NOMO-1 treated with DMSO at 0.1 percent for 48 hours (cell line): ENCODE measurements around the gene SHMT1.
"Not testable (repeated sequence)": the region's sequence is repeated elsewhere in the genome, so short reads cannot be mapped to it uniquely, and the experiment has no call there.

ENCODE experiments used
- DNase-seq: peaks from one replicate; lab custom pipeline; 2025; ENCODE audit not compliant: unreplicated experiment; lab: John Stamatoyannopoulos, UW

Gene SHMT1

DNA sequence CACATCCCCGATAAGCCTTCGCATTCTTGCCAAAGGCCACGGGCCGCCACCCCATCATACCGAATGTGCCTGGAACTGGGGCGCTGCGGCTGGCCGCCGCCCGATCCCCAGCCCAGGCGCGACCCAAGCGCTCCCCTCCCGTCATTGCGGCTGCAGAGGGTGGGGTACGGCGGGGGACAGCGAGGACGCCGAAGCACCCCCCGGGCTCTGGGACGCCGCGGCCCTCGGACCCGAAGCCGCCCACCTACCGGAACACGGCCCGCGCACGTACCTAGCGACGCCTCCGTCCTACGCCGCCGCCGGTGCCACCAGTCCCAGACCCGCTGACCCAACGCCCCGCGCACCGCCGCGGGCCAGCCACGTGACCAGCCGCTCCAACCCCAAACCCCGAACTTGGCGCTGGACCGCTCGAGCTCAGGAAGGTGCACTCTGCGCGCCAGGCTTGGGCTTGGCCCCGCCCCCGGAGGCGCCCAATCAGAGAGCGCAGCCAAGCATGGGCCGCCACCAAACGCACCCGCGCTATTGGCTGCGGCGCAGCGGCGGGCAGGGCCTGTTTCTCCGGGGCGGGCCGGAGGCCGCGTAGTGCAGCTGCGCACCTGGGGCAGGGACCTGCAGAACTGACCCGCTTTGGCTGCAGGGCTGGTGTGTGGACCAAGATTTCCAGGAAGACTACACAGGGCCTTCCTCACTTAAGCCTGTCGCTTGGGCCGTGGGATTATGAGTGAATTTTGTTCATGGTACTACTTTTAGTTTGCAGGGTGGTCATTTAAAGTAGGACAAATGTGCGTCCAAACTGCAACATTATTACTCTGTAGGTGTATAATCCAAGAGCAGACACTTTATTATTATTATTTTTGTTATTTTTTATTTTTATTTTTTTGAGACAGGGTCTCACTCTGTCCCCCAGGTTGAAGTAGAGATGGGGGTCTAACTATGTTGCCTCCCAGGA, at the start of gene SHMT1:
Gene SHMT1, minus strand, starts transcription at position 450 of the 949 bp plus-strand sequence. CDS start 7,569 bp downstream, outside the sequence.
- DNase-seq, result peak; percentile 87

DNA sequence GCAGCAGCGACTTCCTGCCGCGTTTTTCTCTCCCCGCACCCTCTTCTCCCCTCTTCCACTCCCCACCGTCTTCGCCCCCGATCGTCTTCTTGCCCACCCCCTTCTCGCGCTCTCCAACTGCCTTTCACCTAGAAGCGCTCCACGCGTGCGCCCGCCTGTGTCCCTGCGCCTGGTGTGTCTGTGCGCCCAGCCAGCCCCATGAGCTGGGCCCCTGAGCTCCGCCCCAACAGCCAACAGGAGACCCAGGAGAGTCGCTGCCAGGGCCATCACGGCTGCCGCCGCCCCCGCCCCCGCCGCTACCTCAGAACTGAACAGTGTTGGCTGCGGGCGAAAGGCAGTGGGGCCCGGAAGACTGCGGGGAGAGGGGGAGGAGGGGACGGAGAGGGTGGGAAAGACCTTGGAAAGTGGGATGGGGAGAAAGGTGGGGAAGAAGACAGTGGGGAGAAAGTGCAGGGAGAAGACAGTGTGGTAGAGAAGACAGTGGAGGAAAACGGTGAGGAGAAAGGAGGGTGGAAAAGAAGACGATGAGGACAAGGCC, 48.7 kb upstream of the SHMT1 start:
- DNase-seq, result not testable (repeated sequence)

DNA sequence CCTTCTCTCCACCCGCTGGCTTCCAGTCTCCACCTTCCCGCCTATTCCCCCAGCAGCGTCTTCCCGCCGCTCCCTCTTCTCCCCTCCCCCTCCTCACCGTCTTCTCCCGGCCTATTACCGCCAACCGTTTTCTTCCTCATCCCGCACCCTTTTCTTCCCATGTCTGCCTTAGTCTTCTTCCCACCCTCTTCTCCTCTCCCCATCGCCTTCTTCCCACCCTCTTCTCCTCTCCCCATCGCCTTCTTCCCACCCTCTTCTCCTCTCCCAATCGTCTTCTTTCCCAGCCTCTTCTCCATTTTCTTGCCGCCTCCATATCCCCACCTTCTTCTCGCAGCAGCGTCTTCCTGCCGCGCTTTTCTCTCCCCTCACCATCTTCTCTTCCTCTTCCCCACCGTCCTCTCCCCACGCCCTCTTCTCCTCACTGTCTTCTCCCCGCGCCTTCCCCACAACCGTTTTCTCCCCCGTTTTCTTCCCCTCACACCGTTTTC, 48.1 kb upstream of the SHMT1 start:
- not testable (repeated sequence) for DNase-seq

DNA sequence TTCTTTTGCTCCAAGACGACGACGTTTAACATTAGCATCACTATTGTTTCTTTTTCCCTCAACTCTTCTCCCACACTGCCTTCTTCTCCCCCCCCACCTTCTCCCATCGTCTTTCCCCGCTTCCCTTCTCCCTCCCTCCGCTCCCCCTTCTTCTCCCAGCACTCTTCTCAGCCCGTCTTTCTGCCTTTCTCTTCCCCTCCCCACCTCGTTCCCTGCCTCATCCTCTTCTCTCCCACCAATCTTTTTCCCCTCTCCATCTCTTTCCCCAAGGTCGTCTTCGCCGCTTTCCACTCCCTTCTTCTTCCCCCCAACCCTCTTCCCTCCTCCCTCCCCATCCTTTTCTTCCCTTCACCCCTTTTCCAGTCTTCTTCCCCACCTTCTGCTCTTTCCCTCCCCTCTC, 47.4 kb upstream of the SHMT1 start:
- DNase-seq, result not testable (repeated sequence)

DNA sequence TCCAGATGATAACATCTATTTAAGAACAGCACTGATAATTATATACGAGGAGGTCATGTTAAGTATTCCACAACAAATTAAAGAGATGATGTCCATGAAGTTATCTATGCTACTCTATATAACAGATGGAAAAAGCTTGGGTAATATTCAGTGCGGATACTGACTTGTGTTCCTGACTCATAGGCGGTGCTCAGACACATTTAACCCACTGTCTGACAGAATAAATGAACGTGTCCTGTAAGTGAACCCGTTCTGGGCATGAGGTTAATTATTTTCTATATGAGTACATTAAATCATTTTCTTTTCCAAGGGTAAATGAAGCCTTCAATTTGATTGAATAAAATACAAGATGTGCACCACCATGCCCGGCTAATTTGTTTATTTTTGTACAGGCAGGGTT, 46.0 kb upstream of the SHMT1 start:
- DNase-seq, result not testable (repeated sequence)

DNA sequence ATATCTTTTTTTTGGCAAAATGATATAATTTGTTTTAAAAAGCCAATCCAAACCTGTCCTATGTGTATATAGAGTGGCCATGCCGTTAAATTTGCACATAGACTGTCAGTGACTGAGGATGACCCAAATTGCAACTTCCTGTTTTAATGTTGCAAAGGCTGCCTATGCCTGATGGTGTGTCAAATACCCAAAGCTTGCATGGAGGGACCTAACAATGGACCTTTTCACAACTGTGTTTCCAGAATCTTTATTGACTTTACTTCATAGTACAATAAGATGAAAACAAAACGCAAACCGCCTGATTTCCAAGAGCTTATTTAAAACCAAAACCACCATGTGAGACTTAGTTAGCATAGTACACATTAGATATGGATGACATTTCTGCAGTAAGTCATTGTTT, 45.6 kb upstream of the SHMT1 start:
- peak; percentile 58 for DNase-seq

DNA sequence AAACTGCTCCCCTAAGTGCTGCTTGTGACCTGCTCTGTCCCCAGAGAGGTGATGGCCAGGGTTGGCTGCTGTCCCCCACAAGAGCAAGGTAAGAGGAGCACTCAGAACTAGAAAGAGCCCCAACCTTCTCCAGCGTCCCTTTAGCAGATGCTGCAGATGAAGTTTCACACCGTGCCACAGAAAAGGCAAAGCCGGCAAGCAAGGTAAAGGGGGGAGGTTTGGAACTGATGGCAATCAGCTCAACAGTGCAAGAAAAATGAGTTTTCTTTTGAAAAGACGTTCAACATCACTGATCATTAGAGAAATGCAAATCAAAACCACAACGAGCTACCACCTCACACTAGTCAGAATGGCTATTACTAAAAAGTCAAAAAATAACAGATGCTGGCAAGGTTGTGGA, 40.3 kb upstream of the SHMT1 start:
- DNase-seq, result not testable (repeated sequence)

DNA sequence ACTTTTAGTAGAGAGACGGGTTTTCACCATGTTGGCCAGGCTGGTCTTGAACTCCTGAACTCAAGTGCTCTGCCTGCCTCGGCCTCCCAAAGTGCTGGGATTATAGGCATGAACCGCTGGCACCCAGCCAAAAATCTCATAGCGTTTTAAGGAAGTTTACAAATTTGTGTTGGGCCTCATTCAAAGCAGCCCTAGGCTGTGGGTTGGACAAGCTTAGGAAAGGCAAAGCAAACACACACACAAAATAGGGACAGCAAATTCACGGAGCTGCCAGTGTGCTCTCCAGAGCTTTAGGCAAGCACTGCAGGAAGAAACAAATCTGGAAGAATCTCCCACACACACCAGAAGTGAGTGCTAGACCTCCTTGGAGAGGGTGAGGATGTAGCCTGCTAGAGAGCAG, 39.8 kb upstream of the SHMT1 start:
- DNase-seq, result not testable (repeated sequence)

DNA sequence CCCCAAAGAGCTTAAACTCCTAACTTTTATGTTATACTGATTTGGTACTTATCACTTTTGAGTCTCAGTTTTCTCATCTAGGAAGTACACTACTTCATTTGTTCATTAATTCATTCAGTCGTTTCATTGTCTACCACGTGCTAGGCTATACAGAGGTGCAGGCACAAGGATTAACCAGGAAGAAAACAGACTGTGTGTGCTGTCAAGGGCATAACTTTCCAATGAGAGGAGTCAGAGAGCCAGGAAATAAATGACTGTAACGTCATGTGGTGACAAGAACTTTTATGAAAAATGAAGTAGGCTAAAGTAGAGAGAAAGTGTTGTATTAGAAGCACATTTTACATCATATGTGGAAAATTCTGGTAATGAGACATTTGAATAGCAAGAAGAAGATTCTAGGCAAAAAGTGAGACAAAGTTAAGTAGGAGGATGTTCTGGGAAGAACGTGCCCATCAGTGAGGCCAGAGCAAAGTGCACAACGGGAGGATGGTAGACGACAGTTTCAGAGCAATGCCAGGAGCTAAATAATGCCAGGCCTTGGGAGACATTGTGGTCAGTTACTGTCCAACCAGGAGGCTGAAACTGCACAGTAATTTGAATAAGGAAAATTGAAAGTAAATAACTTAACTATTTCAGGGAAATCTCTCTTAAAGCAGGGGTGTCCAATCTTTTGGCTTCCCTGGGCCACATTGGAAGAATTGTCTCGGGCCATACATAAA, 38.7 kb upstream of the SHMT1 start:
- DNase-seq, result not testable (repeated sequence)

DNA sequence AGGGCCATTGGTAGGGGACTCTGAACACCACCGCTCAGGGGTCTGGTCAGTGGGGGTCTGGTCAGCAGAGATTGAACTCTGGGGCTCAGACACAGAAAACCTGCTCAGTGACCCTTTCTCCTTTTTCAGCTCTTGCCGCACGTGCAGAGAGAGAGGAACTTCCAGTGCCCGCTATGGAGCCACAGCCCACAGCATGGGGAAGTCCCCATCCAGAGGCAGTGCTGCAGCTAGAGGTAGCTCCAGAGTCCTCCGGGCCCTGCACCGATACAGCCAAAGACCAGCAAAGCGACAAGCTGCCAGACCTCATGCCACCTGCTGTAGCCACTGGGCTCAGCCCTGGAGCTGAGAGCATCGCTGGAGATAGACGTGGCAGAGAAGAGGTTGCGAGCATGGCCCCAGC, 25.4 kb upstream of the SHMT1 start:
- not testable (repeated sequence) for DNase-seq

DNA sequence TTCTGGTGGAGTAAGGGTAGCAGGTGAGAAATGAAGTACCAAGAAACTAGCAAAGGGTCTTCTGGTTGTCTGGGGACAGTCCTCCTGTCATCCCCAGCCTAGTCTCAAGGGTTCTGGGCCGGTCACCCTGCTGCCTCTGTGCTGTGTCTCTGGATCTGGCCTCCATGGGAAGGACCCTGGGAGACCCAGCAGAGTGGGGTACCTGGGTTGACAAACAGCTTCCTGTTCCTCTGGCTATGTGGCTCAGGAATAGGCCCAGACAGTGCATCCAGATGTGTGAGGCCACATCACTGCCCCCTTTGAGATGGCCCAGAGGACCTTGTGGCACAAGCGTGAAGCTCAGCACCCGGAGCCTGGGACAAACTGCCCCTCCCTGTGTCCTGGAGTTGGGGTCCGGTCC, 24.9 kb upstream of the SHMT1 start:
- DNase-seq, result not testable (repeated sequence)

DNA sequence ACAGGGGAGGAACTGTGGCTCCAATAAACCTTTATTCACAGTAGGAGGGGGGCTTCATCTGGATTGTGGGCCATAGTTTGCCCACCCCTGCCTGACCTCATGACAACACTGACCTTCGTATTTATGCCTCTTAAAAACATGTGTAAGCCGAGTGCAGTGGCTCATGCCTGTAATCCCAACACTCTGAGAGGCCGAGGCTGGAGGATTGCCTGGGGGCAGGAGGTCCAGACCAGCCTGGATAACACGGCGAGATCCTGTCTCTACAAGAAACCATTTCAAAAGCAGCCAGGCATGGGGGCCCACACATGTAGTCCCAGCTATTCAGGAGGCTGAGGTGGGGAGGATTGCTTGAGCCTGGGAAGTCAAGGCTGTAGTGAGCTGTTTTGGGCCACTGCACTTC, 24.2 kb upstream of the SHMT1 start:
- not testable (repeated sequence) for DNase-seq

DNA sequence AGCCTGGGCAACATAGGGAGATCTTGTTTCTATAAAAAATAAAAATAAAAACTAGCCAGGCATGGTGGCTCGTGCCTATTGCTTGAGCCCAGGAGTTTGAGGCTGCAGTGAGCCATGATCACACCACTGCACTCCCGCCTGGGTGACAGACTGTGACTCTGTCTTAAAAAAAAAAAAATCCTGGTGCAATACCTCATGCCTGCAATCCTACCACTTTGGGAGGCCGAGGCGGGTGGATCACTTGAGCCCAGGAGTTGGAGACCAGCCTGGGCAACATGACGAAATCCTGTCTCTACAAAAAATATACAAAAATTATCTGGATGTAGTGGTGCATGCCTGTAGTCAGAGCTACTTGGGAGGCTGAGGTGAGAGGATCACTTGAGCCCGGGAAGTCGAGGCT, 20.9 kb upstream of the SHMT1 start:
- not testable (repeated sequence) for DNase-seq

DNA sequence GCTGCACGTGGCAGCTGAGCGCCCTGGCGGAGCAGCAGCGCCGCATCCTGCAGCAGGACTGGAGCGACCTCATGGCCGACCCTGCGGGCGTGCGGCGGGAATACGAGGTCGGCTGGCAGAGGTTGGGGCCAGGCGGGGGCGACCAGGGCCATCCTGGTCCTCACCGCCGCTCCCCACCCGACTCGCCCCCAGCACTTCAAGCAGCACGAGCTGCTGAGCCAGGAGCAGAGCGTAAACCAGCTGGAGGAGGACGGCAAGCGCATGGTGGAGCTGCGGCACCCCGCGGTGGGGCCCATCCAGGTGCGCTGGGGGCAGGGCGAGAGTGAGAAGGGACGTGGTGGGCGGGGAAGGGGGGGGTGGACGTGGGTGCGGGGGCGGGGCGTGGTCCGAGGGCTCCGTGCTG, 19.7 kb upstream of the SHMT1 start:
- not testable (repeated sequence) for DNase-seq

DNA sequence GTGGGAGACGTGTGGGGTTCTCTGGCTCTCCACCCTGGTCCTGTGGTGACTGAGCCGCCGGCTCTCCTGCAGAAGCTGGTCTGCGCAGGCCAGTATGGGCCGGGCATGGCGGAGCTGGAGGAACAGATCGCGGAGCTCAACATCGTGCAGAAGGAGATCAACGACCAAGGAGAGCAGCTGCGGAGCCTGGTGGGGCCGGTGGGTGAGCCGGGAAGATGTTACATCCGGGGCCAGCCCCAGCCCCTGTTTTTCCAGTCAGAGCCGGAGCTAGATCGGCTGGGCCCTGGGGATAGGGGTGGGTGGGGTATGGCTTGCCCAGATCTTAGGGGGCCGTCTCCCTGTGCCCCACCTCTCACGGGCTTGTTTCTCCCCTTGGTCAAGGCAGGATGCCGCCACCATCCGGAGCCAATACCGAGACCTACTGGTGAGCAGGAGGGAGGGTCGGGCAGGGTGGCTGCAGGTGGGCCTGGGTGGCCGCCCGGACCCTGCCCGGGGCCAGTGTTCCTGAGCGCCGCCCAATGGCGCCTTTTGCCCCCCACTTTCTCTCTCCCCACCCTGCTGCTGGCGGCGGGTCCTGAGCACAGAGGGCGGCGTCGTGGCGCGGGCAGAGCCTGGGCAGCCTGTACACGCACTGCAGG, 19.2 kb upstream of the SHMT1 start:
- no peak for DNase-seq

DNA sequence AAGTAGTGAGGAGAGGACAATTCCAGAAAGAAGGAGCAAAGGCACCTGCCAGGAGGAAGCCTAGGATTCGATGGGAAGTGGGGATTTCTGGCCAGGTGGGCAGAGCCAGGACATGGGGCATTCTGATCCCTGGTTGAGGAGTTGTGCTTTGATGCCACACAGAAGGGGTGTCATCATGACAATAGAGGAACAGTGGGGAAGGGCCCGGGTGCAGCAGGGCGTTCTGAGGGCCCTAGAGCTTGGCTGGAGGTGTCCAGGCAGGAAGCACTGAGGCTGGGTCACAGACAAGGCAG, 18.5 kb upstream of the SHMT1 start:
- DNase-seq, result no peak

DNA sequence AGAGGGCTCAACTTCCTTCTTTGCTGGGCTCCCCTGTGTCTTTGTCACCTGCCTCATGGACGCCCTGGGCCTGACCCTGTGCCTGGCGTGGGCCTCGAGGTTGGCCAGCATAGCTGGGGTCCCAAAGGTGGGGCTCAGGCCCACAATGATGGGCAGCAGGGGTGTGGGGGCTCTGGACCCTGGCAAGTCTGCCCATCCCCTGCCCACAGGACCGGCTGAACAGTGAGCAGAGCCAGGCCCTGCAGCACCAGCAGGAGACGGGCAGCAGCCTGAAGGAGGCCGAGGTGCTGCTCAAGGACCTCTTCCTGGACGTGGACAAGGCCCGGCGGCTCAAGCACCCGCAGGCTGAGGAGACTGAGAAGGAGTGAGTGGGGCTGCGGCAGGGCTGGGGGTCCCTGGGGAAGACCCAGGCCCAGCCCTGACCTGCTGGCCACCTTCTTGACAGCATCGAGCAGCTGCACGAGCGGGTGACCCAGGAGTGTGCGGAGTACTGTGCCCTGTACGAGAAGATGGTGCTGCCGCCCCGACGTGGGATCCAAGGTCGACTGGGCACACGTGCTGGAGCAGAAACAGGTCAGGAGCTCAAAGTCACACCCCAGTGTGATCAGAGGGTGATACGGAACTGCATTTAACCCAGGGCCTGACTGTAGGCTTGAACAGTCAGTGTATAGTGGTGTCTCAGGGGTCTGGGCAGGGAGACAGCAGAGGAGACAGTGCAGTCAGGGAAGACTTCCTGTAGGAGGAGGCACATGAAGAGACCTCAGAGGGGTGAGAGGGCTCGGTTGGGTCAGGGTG, 18.0 kb upstream of the SHMT1 start:
- DNase-seq, result no peak

DNA sequence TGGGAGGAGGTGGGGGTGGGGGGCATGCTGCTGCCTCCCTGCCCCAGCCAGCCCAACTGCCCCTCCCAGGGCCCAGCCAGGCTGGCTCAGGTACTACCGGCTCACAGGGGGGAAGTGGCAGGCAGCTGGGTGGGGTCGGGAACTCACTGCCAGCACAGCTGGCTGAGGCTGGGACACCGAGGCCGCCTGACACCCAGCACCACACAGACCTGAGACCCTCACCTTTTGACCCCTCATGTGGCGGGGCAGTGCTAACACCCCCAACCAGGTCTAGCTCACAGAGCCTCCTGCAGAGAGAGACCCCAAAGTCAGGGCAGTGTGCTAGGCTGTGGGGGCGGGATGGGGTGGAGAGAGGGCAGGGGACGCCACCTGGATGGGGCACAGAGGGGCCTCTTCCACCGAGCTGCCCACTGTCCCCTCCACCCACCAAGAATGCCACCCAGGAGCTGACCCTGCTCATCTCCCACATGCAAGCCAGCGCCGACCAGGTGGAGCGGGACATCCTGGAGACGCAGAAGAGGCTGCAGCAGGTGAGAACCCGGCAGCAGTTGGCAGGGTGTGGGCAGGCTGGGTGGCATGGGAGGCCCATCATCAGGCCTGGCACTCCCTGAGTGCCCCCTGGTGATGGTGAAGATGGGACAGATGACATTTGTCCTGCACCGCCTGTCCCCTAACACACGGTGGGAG, 17.3 kb upstream of the SHMT1 start:
- DNase-seq, result no peak

DNA sequence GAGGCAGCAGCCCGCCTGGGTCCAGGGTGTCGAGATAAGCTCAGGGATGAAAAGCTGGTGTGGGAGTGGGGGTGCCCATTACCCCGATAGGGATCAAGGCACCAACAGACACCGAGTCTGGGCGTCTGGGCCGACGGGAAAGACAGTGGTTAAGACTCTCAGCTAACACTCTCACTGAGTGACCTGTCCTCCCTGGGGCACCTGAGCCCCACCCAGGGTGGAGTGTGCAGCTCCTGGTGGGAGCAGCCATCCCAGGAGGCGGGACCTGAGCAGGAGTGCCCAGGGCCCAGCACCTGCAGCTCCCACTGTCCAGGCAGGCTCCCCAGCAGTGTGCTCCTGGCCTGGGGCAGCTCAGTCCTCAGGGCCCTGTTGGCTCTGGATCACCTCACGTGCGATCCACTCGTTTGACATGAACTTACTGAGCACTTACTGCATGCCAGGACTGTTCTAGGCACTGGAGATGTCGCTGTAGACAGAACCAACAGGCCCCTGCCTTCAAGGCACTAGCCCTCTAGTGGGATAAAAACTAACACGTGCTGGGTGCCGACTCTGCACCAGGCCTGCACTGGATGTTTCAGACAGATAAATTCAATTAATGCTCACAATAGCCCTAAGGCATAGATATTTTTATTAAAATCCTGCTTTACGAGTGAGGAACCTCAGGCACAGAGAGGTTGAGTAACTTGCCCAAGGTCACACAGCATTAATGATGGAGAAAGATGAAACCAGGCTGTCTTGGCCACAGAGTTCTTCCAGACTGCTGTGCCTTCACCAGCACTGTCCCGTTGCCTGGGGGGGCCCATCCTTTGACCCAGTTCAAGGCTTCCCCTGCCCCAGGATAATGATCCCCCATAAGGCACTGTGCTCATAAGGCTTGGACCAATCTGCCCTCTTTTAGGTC, 16.1 kb upstream of the SHMT1 start:
- no peak for DNase-seq
